ENCODE measurements around the gene UBN2. TPM values are rescaled to one million over a fixed set of nuclear protein-coding genes. Genes with fewer than 3 reads are reported as not detected.

The UBN2 gene
- total RNA-seq, 1 experiment from 2014 or later, result 1.5 TPM

GRCh38 chr7:139334399-139335150 is 103.5 kb downstream of the UBN2 start:
- in situ Hi-C loops (cut with HindIII; ENCODE audit: low pct_unique_long_range_greater_than_20kb, low sequenced_read_pairs), result no loop called here
- DNase-seq (ENCODE audit: low read depth), result no peak

- no peak for DNase-seq (ENCODE audit: low read depth)
- in situ Hi-C loops (cut with HindIII; ENCODE audit: low pct_unique_long_range_greater_than_20kb, low sequenced_read_pairs), result no loop called here
These were observed 108.0 kb downstream of the UBN2 start for GRCh38 chr7:139339025-139339424.

GRCh38 chr7:139339698-139340036 is 108.6 kb downstream of the UBN2 start:
- peak; percentile 12 for DNase-seq (ENCODE audit: low read depth)
- in situ Hi-C loops (cut with HindIII; ENCODE audit: low pct_unique_long_range_greater_than_20kb, low sequenced_read_pairs), result no loop called here

GRCh38 chr7:139340037-139340807 is 109.2 kb downstream of the UBN2 start:
- in situ Hi-C loops (cut with HindIII; ENCODE audit: low pct_unique_long_range_greater_than_20kb, low sequenced_read_pairs), result no loop called here
- DNase-seq (ENCODE audit: low read depth), result peak; percentile 99

- in situ Hi-C loops (cut with HindIII; ENCODE audit: low pct_unique_long_range_greater_than_20kb, low sequenced_read_pairs), result no loop called here
- peak; percentile 89 for DNase-seq (ENCODE audit: low read depth)
These were observed 109.7 kb downstream of the UBN2 start for GRCh38 chr7:139340808-139341057.

- in situ Hi-C loops (cut with HindIII; ENCODE audit: low pct_unique_long_range_greater_than_20kb, low sequenced_read_pairs), result no loop called here
- peak; percentile 91 for DNase-seq (ENCODE audit: low read depth)
These were observed 110.2 kb downstream of the UBN2 start, which contains the start of gene FMC1 for GRCh38 chr7:139341058-139341775. Gene FMC1, plus strand, starts transcription at chr7:139341337. Its CDS starts 48 bp downstream, at chr7:139341385.

- DNase-seq (ENCODE audit: low read depth), result no peak
- in situ Hi-C loops (cut with HindIII; ENCODE audit: low pct_unique_long_range_greater_than_20kb, low sequenced_read_pairs), result no loop called here
These were observed 110.8 kb downstream of the UBN2 start for GRCh38 chr7:139341776-139342226.

- in situ Hi-C loops (cut with HindIII; ENCODE audit: low pct_unique_long_range_greater_than_20kb, low sequenced_read_pairs), result no loop called here
- no peak for DNase-seq (ENCODE audit: low read depth)
These were observed 114.0 kb downstream of the UBN2 start for GRCh38 chr7:139345042-139345441.

GRCh38 chr7:139351027-139351426 is 120.0 kb downstream of the UBN2 start:
- in situ Hi-C loops (cut with HindIII; ENCODE audit: low pct_unique_long_range_greater_than_20kb, low sequenced_read_pairs), result no loop called here
- no peak for DNase-seq (ENCODE audit: low read depth)

- in situ Hi-C loops (cut with HindIII; ENCODE audit: low pct_unique_long_range_greater_than_20kb, low sequenced_read_pairs), result no loop called here
- DNase-seq (ENCODE audit: low read depth), result no peak
These were observed 123.7 kb downstream of the UBN2 start for GRCh38 chr7:139354729-139355128.

- no peak for DNase-seq (ENCODE audit: low read depth)
- in situ Hi-C loops (cut with HindIII; ENCODE audit: low pct_unique_long_range_greater_than_20kb, low sequenced_read_pairs), result no loop called here
These were observed 124.3 kb downstream of the UBN2 start for GRCh38 chr7:139355320-139355719.

Other genes with a start within 250 kb of the UBN2 start
- 0.58 and 1.6 TPM in 2 replicates for gene KIAA1549, start 249.8 kb upstream of the UBN2 start, total RNA-seq (2014; rRNA removed; shearing (Covaris generic); ENCODE audit: low replicate concordance)
- 14.2 and 25.1 TPM in 2 replicates for gene ZC3HAV1L, start 195.2 kb upstream of the UBN2 start, total RNA-seq (2014; rRNA removed; shearing (Covaris generic); ENCODE audit: low replicate concordance)
- gene ZC3HAV1, start 121.5 kb upstream of the UBN2 start, total RNA-seq (2014; rRNA removed; shearing (Covaris generic); ENCODE audit: low replicate concordance), result 32.6 and 36.3 TPM in 2 replicates
- gene FMC1, start 110.1 kb downstream of the UBN2 start, total RNA-seq (2014; rRNA removed; shearing (Covaris generic); ENCODE audit: low replicate concordance), result 15.9 and 48.3 TPM in 2 replicates
- 37.1 and 37.5 TPM in 2 replicates for gene LUC7L2, start 128.7 kb downstream of the UBN2 start, total RNA-seq (2014; rRNA removed; shearing (Covaris generic); ENCODE audit: low replicate concordance)